ENCODE data around the gene CHD5.

DNA sequence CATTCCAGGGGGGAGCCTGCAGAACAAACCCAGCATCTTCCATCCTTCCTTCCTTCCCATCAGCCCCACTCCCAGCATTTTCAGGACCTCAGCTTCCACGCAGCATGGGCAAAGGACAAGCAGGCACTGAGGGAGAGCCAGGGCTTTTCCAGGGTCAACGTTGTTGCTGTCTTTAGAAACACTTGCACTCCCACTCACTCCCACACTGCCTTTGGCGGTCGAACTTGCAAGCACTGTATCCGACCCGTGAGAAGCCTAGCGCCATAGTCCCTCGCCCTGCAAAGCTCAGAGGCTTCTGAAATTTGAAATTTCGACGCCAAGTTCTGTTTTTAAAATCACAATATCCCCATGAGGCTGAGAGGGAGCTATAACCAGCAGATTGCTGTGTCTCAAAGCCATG, 87.0 kb downstream of the CHD5 start:
- TF ChIP-seq CTCF (IDR thresholded peaks at IDR 0.05 in 4 of 5, conservative IDR thresholded peaks at IDR 0.05 in 1 of 5) (no peak), POLR2A (IDR thresholded peaks at IDR 0.05) (no peak)

Data from gastrocnemius medialis (tissue), 4 donors.